CD14-positive monocyte (primary cell): Measurements from ENCODE around the gene TBL3. TPM values are rescaled to one million over a fixed set of nuclear protein-coding genes. Genes with fewer than 3 reads are reported as not detected.

Source experiments
- DNase-seq, 3 donors: peaks; one replicate each; pipeline ENCODE4 v3.0.0-alpha.2; 2011 to 2022
- H2AFZ ChIP-seq: 2 replicates; pipeline ENCODE4 v1.6.0; 2012; ENCODE audit warnings: mild to moderate bottlenecking, low read depth, low read length, inconsistent platforms; ENCODE audit not compliant: insufficient read depth, poor library complexity, severe bottlenecking
- H3K27ac ChIP-seq, 2 donors: 1 replicate in 1 of 2; 2 replicates in 1 of 2; pipeline ENCODE4 v1.5.1; 2012 to 2013; ENCODE audit warnings: low read length in 2 of 2, control low read depth in 1 of 2, inconsistent platforms in 1 of 2, low read depth in 1 of 2, mild to moderate bottlenecking in 1 of 2
- H3K27me3 ChIP-seq, 2 donors: one replicate each; pipeline versions ENCODE4 v1.6.0 to v1.6.1; 2011 to 2013; ENCODE audit warnings: low read length in 2 of 2; ENCODE audit not compliant: control insufficient read depth in 2 of 2, insufficient read depth in 2 of 2
- H3K36me3 ChIP-seq, 2 donors: replicated peaks in 1 of 2; 1 replicate in 1 of 2; 2 replicates in 1 of 2; pipeline versions ENCODE4 v1.5.1 to v1.6.1; 2012 to 2013; ENCODE audit warnings: low read length in 2 of 2, control low read depth in 1 of 2, inconsistent platforms in 1 of 2, mild to moderate bottlenecking in 1 of 2; ENCODE audit not compliant: insufficient read depth in 2 of 2, control insufficient read depth in 1 of 2
- H3K4me1 ChIP-seq, 2 donors: 1 replicate in 1 of 2; 2 replicates in 1 of 2; pipeline versions ENCODE4 v1.5.1 to v1.6.1; 2012 to 2013; ENCODE audit warnings: low read length in 2 of 2, control low read depth in 1 of 2, inconsistent platforms in 1 of 2, mild to moderate bottlenecking in 1 of 2, moderate library complexity in 1 of 2; ENCODE audit not compliant: insufficient read depth in 2 of 2, control insufficient read depth in 1 of 2
- H3K4me2 ChIP-seq: replicated peaks from 2 replicates; pipeline ENCODE3; 2012; ENCODE audit warnings: low read length, moderate library complexity, mild to moderate bottlenecking; ENCODE audit not compliant: poor library complexity, severe bottlenecking; ENCODE audit errors: extremely low read depth
- H3K4me3 ChIP-seq, 3 experiments: fragments of 200-600 bp in 1 of 3; sonication (generic) in 1 of 3; replicated peaks in 1 of 3; 1 replicate in 2 of 3; 2 replicates in 1 of 3; pipeline ENCODE4 v1.5.1; 2011 to 2013; ENCODE audit warnings: low read length in 3 of 3, mild to moderate bottlenecking in 3 of 3, control low read depth in 2 of 3, low read depth in 2 of 3, inconsistent platforms in 1 of 3, moderate library complexity in 1 of 3
- H3K79me2 ChIP-seq: 2 replicates; pipeline ENCODE4 v1.6.0; 2012; ENCODE audit warnings: mild to moderate bottlenecking, control low read depth, inconsistent platforms, low read length, moderate library complexity; ENCODE audit not compliant: insufficient read depth
- H3K9ac ChIP-seq: 2 replicates; pipeline ENCODE4 v1.6.0; 2017; ENCODE audit warnings: low read length, mild to moderate bottlenecking; ENCODE audit not compliant: insufficient read depth, poor library complexity, severe bottlenecking
- H3K9me3 ChIP-seq, 2 donors: replicated peaks in 1 of 2; 1 replicate in 1 of 2; 2 replicates in 1 of 2; pipeline versions ENCODE4 v1.5.1 to v1.6.1; 2012 to 2013; ENCODE audit warnings: low read length in 2 of 2, control low read depth in 1 of 2; ENCODE audit not compliant: control insufficient read depth in 1 of 2, insufficient read depth in 1 of 2
- H4K20me1 ChIP-seq: 2 replicates; pipeline ENCODE4 v1.6.0; 2012; ENCODE audit warnings: mild to moderate bottlenecking, low read length, control low read depth, moderate library complexity; ENCODE audit not compliant: insufficient read depth
- H3K27ac Mint-ChIP-seq, 7 donors: one replicate each; pipeline ENCODE4 v1.8.0; 2020; ENCODE audit warnings: mild to moderate bottlenecking in 7 of 7, mixed read lengths in 7 of 7, moderate library complexity in 6 of 7, inconsistent platforms in 2 of 7
- H3K27me3 Mint-ChIP-seq, 3 donors: one replicate each; pipeline ENCODE4 v1.8.0; 2021 to 2022; ENCODE audit warnings: low read depth in 3 of 3, mild to moderate bottlenecking in 3 of 3, mixed read lengths in 3 of 3, moderate library complexity in 3 of 3, inconsistent platforms in 1 of 3
- H3K36me3 Mint-ChIP-seq, 2 donors: one replicate each; pipeline ENCODE4 v1.8.0; 2020; ENCODE audit warnings: mixed read lengths in 2 of 2, inconsistent platforms in 1 of 2, mild to moderate bottlenecking in 1 of 2
- H3K4me1 Mint-ChIP-seq: one replicate; pipeline ENCODE4 v1.8.0; 2020; ENCODE audit warnings: mild to moderate bottlenecking, mixed read lengths
- H3K4me3 Mint-ChIP-seq, 2 donors: one replicate each; pipeline ENCODE4 v1.8.0; 2020; ENCODE audit warnings: mild to moderate bottlenecking in 2 of 2, mixed read lengths in 2 of 2, moderate library complexity in 1 of 2
- H3K9me3 Mint-ChIP-seq, 7 donors: one replicate each; pipeline ENCODE4 v1.8.0; 2020 to 2022; ENCODE audit warnings: mixed read lengths in 7 of 7, mild to moderate bottlenecking in 6 of 7, moderate library complexity in 6 of 7, inconsistent platforms in 2 of 7
- WGBS: methylation state at CpG from one replicate; pipeline ENCODE4 v1.1.5; 2013; ENCODE audit warnings: missing lambda C conversion rate; ENCODE audit not compliant: insufficient coverage; 5-methylcytosine and 5-hydroxymethylcytosine counted together
- intact Hi-C, 2 donors: fragments of 100-400 bp; cut with micrococcal nuclease; formaldehyde crosslinking; loops; one replicate each; pipeline versions ENCODE4 v1.15.0 to v1.15.1; 2023
- polyA plus RNA-seq, 3 donors: library from polyadenylated mRNA; depleted of rRNA in 1 of 3; unstranded in 2 of 3; stranded (reverse) in 1 of 3; fragments of 300-500 nt in 2 of 3; fragments of >200 nt in 1 of 3; fragmentation: Illumina TruSeq in 2 of 3; gene quantifications; 1 replicate in 2 of 3; 2 replicates in 1 of 3; pipeline ENCODE4 v1.2.3, GENCODE V29; 2012 to 2021
- TF ChIP-seq, protein P1 (sequence below): fragments of 200-600 bp; IDR thresholded peaks from one replicate; pipeline ENCODE4 v1.8.0; 2022; ENCODE audit warnings: antibody characterized with exemption, mild to moderate bottlenecking

TBL3 gene
- polyA plus RNA-seq, 3 donors: 33.9 to 37.8 (median 36.0) TPM

DNA sequence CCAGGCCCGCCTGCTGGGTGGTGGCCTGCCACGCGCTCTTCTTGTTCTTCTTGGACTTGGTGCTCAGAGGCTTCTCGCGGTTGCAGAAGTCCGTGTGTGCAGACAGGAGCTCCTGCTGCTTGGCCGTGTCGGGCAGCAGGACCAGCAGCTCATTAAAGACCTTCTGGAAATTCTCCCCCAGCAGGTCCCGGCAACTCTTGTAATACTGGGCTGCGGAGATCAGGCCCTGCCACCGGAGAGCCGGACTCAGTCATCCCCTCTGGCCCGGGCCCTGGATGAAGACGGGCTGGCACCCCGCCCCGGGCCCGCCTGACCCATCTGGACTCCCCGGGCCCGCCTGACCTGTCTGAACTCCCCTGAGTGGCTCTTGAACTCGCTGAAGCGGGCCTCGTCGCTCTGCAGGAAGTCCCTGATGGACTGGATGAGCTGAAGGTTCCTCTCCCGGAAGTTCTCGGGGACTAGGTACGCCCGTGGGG is 26.5 kb downstream of the TBL3 start:
- peaks cover 0 to 1% (median 0%) of the 10 kb centered on the region in 7 donors for H3K9me3 Mint-ChIP-seq

DNA sequence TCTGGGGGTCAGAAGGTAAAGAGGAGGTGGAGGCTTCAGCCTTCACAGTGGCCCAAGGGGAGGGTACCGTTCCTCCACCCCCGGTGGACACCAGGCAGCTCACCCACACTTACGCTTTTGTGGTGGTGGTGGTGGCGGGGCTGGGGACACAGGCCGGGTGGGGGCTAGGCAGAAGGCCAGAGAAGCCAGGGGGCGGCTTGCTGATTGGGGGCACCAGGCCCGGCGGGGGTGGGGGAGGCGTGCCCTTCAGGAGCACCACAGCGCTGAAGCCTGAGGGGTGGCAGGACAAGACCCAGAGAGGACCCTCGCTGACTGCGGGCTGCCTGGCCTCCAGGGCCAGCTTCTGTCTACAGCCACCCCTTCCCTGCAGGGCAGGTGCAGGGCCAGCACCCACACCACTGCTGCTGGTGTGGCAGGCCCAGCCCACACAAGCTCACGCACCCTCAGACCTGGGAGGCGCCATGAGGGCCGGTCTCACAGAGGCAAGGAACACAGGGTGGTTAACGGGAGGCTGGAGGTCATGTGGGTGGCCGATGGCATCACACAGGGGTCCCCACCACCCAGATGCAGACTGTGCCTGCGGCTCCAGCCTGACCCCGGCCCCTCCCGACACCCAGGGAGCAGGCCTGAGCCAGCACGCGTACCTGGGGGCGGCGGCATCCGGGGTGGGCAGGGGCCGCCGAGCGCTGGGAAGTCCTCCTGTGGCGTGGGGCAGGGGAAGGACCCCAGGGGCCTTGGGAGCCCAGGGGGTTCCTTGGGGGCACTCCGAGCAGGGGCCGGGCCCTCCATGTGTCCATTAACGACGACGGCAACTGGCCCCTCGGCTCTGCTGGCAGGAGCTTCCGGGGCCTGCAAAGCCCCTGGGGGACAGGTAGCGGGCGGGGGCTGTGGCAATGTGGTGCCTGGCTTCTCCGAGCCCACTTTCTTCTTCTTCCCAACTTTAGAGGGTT is 27.3 kb downstream of the TBL3 start:
- TF ChIP-seq, protein P1, sequence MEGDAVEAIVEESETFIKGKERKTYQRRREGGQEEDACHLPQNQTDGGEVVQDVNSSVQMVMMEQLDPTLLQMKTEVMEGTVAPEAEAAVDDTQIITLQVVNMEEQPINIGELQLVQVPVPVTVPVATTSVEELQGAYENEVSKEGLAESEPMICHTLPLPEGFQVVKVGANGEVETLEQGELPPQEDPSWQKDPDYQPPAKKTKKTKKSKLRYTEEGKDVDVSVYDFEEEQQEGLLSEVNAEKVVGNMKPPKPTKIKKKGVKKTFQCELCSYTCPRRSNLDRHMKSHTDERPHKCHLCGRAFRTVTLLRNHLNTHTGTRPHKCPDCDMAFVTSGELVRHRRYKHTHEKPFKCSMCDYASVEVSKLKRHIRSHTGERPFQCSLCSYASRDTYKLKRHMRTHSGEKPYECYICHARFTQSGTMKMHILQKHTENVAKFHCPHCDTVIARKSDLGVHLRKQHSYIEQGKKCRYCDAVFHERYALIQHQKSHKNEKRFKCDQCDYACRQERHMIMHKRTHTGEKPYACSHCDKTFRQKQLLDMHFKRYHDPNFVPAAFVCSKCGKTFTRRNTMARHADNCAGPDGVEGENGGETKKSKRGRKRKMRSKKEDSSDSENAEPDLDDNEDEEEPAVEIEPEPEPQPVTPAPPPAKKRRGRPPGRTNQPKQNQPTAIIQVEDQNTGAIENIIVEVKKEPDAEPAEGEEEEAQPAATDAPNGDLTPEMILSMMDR: no peak
- no peak overlapping the region for H3K27ac Mint-ChIP-seq
- Histone ChIP-seq H3K9me3 (no peaks in the 10 kb centered on the region), H3K4me2 (no peak overlapping the region), H3K27ac (no peak overlapping the region), H3K9ac (no peak overlapping the region), H2AFZ (no peak overlapping the region), H3K4me1 (peaks cover 3 to 4% of the 10 kb centered on the region in 2 donors), H3K4me3 (no peak overlapping the region), H3K79me2 (peaks cover 7% of the 10 kb centered on the region), H3K27me3 (no peaks in the 10 kb centered on the region), H3K36me3 (peaks cover 52 to 69% of the 10 kb centered on the region in 2 donors), H4K20me1 (peaks cover 21% of the 10 kb centered on the region)
- 96% methylated on average over 32 of the region's 39 CpGs for WGBS
- intact Hi-C loops: no loop called here
- no peaks in the 10 kb centered on the region for H3K27me3 Mint-ChIP-seq
- no peak for DNase-seq
- peaks cover 47 to 59% of the 10 kb centered on the region in 2 donors for H3K36me3 Mint-ChIP-seq
- no peaks in the 10 kb centered on the region for H3K9me3 Mint-ChIP-seq
- H3K4me1 Mint-ChIP-seq: peaks cover 2% of the 10 kb centered on the region
- H3K4me3 Mint-ChIP-seq: no peak overlapping the region

More for the DNA sequence above, 26.5 kb downstream of the TBL3 start:
- Histone ChIP-seq H3K9ac (no peak overlapping the region), H3K79me2 (peaks cover 2% of the 10 kb centered on the region), H4K20me1 (peaks cover 14% of the 10 kb centered on the region), H3K27ac (no peak overlapping the region), H3K4me2 (no peak overlapping the region), H3K27me3 (no peaks in the 10 kb centered on the region), H2AFZ (no peak overlapping the region), H3K9me3 (no peaks in the 10 kb centered on the region), H3K4me3 (no peak overlapping the region), H3K36me3 (peaks cover 52 to 67% of the 10 kb centered on the region in 2 donors), H3K4me1 (no peaks in the 10 kb centered on the region)
- peaks cover 0 to 4% (median 0%) of the 10 kb centered on the region in 3 donors for H3K27me3 Mint-ChIP-seq
- H3K4me3 Mint-ChIP-seq: no peak overlapping the region
- 96% methylated on average over 24 of the region's 27 CpGs for WGBS
- peaks cover 47 to 59% of the 10 kb centered on the region in 2 donors for H3K36me3 Mint-ChIP-seq
- H3K27ac Mint-ChIP-seq: no peak overlapping the region
- peaks cover 1% of the 10 kb centered on the region for H3K4me1 Mint-ChIP-seq
- no peak for DNase-seq
- intact Hi-C loops: no loop called here
- TF ChIP-seq, protein P1: no peak
